Erythroblast (primary cell): Measurements from ENCODE around the gene DNM2.

Experiments
- GATA1 ChIP-seq: IDR thresholded peaks from 2 replicates; pipeline ENCODE4 v1.6.1; 2011; ENCODE audit warnings: low read depth, mild to moderate bottlenecking, control low read depth, low read length, moderate library complexity
- POLR2A ChIP-seq: IDR thresholded peaks from 2 replicates; pipeline ENCODE4 v1.6.1; 2011; ENCODE audit warnings: mild to moderate bottlenecking, low read length

DNA sequence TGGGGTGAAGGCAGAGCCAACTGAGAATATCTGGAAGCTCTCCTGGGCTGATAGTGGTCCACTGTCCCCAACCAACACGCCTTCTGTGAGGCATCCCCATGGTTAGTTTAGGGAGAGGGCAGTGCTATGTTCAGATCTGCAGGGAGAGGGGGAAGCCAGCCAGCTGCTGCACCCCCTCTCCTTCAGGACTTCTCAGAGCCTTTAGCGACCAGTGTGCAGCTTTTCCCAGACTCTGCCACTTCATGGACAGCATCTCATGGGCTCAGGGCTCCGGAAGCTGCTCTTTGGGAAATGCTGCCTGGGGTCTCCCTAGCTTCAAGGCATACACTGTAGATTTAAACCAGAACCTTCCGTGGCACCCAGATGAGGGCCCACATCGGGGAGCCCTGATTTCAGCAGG lies 84.6 kb downstream of the DNM2 start:
- TF ChIP-seq POLR2A, result no peak
- TF ChIP-seq GATA1, result no peak
